Parathyroid adenoma (tissue), 2 donors: Measurements from ENCODE around the gene ENTPD6.

Experiments
- H2AFZ ChIP-seq: fragments of 300-600 bp; sonication (generic); one replicate; pipeline ENCODE4 v1.7.0; 2017; ENCODE audit warnings: antibody characterized with exemption, mild to moderate bottlenecking
- H3K27ac ChIP-seq: fragments of 300-600 bp; sonication (generic); one replicate; pipeline ENCODE4 v1.7.0; 2017
- H3K27me3 ChIP-seq: fragments of 300-600 bp; sonication (generic); one replicate; pipeline ENCODE4 v1.7.0; 2017; ENCODE audit warnings: low read length; ENCODE audit not compliant: control insufficient read depth, insufficient read depth
- H3K36me3 ChIP-seq: fragments of 300-600 bp; sonication (generic); one replicate; pipeline ENCODE4 v1.7.0; 2017; ENCODE audit warnings: low read length; ENCODE audit not compliant: control insufficient read depth, insufficient read depth
- H3K4me1 ChIP-seq: fragments of 300-600 bp; sonication (generic); one replicate; pipeline ENCODE4 v1.7.0; 2017; ENCODE audit warnings: control low read depth
- H3K4me2 ChIP-seq: fragments of 300-600 bp; sonication (generic); one replicate; pipeline ENCODE4 v1.7.0; 2017; ENCODE audit warnings: low read length
- H3K4me3 ChIP-seq: fragments of 300-600 bp; sonication (generic); one replicate; pipeline ENCODE4 v1.7.0; 2017; ENCODE audit warnings: low read depth, low read length
- H3K79me2 ChIP-seq: fragments of 300-600 bp; sonication (generic); one replicate; pipeline ENCODE4 v1.7.0; 2017; ENCODE audit warnings: control low read depth
- H3K9ac ChIP-seq: fragments of 300-600 bp; sonication (generic); one replicate; pipeline ENCODE4 v1.7.0; 2017; ENCODE audit warnings: mild to moderate bottlenecking
- H3K9me3 ChIP-seq: fragments of 300-600 bp; sonication (generic); one replicate; pipeline ENCODE4 v1.7.0; 2017; ENCODE audit warnings: low read length; ENCODE audit not compliant: control insufficient read depth
- TF ChIP-seq, protein P1 (sequence below): fragments of 300-600 bp; sonication (generic); IDR thresholded peaks from one replicate; pipeline ENCODE4 v1.7.0; 2017; ENCODE audit warnings: antibody characterized with exemption, mild to moderate bottlenecking
- donor health status: primary hyperparathyroidism.

The ENTPD6 gene

DNA sequence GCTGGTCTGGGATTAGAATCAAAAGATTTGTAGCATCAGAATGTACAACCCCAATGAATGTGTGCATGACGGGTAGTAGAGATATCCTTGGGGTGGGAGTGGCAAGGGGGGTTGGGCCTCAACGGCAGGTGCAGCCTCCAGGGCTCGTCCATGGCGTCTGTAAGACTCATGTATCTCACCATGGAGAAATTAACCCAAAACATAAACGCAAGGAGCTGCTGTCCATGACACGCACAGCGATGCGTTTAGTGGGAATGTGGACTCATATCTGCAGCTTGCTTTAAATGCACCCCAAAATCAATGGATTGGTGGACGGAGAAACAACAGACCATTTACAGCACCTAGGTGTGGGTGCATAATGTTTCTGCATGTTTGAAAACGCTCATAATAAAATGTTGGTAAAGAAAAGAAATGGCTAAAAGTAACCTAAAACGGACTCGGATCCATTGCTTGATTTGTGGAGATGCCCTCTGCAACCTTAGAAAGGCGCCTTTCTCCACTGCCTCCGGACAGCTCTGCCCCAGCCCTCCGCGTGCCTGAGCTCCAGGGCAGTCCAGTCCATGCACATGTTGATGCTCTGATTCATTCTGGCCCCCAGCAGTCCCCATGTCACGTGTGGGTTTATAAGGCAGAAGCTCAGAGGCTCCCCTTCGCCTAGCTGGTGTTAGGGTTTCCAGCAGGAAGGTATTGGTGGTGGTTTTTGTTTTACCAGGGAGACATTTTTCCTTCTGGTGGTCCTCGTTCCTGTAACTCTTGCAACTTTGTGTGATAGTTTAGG lies 76.9 kb downstream of the ENTPD6 start:
- Histone ChIP-seq H3K27me3 (no peaks in the 10 kb centered on the region), H3K4me3 (no peak overlapping the region), H3K4me1 (no peaks in the 10 kb centered on the region), H3K9ac (no peak overlapping the region), H3K27ac (no peak overlapping the region), H3K9me3 (no peaks in the 10 kb centered on the region), H3K36me3 (no peaks in the 10 kb centered on the region), H3K79me2 (no peaks in the 10 kb centered on the region), H3K4me2 (no peak overlapping the region), H2AFZ (no peak overlapping the region)
- TF ChIP-seq, protein P1, sequence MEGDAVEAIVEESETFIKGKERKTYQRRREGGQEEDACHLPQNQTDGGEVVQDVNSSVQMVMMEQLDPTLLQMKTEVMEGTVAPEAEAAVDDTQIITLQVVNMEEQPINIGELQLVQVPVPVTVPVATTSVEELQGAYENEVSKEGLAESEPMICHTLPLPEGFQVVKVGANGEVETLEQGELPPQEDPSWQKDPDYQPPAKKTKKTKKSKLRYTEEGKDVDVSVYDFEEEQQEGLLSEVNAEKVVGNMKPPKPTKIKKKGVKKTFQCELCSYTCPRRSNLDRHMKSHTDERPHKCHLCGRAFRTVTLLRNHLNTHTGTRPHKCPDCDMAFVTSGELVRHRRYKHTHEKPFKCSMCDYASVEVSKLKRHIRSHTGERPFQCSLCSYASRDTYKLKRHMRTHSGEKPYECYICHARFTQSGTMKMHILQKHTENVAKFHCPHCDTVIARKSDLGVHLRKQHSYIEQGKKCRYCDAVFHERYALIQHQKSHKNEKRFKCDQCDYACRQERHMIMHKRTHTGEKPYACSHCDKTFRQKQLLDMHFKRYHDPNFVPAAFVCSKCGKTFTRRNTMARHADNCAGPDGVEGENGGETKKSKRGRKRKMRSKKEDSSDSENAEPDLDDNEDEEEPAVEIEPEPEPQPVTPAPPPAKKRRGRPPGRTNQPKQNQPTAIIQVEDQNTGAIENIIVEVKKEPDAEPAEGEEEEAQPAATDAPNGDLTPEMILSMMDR: no peak

GRCh38 chr20:25273046-25273445 lies 77.5 kb downstream of the ENTPD6 start:
- Histone ChIP-seq H3K4me1 (no peaks in the 10 kb centered on the region), H2AFZ (no peak overlapping the region), H3K36me3 (no peaks in the 10 kb centered on the region), H3K9ac (no peak overlapping the region), H3K4me3 (no peak overlapping the region), H3K27me3 (no peaks in the 10 kb centered on the region), H3K79me2 (no peaks in the 10 kb centered on the region), H3K27ac (no peak overlapping the region), H3K4me2 (no peak overlapping the region), H3K9me3 (no peaks in the 10 kb centered on the region)
- TF ChIP-seq, protein P1: no peak

- Histone ChIP-seq H3K9me3 (no peaks in the 10 kb centered on the region), H3K36me3 (no peaks in the 10 kb centered on the region), H3K27ac (no peak overlapping the region), H2AFZ (no peak overlapping the region), H3K9ac (no peak overlapping the region), H3K4me2 (no peak overlapping the region), H3K79me2 (no peaks in the 10 kb centered on the region), H3K4me1 (no peaks in the 10 kb centered on the region), H3K4me3 (no peak overlapping the region), H3K27me3 (no peaks in the 10 kb centered on the region)
- TF ChIP-seq, protein P1: no peak
Measured at GRCh38 chr20:25273541-25274358, 78.2 kb downstream of the ENTPD6 start.

DNA sequence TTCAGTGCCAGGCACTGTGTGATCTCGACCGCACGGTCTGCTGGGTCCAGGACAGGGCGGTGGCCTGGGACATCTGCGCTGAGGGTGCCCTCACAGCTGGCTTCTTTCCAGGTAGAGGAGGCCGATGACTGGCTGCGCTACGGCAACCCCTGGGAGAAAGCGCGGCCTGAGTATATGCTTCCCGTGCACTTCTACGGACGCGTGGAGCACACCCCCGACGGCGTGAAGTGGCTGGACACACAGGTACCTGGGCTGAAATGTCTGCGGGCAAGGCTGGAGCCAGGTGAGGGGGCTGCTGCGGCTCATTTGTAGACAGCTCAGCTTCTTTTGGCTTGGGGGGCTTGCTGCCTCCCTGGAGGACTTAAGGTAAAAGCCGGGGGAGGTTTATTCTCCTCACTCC lies 79.0 kb downstream of the ENTPD6 start:
- H3K36me3 ChIP-seq: no peaks in the 10 kb centered on the region
- TF ChIP-seq, protein P1: no peak
- H3K27me3 ChIP-seq: no peaks in the 10 kb centered on the region
- no peaks in the 10 kb centered on the region for H3K9me3 ChIP-seq
- no peaks in the 10 kb centered on the region for H3K79me2 ChIP-seq
- no peak overlapping the region for H3K27ac ChIP-seq
- H3K4me1 ChIP-seq: peaks cover 1% of the 10 kb centered on the region
- H2AFZ ChIP-seq: no peak overlapping the region
- H3K9ac ChIP-seq: no peak overlapping the region
- no peak overlapping the region for H3K4me3 ChIP-seq
- no peak overlapping the region for H3K4me2 ChIP-seq
